Activated naive CD8-positive, alpha-beta T cell treated with anti-CD3 and anti-CD28 coated beads, Interleukin-2, amount 10 ng/mL, durations not matched to agents 7 days and 5 days (primary cell): ENCODE results near the gene RSF1. TPM values are rescaled to one million over a fixed set of nuclear protein-coding genes. Genes with fewer than 3 reads are reported as not detected.
A peak's percentile ranks its signal among the peaks of the same experiment; 100 is the strongest.
"Not testable (repeated sequence)": the region's sequence is repeated elsewhere in the genome, so short reads cannot be mapped to it uniquely, and the experiment has no call there.

Experiments
- ATAC-seq: fragments of 150-1000 bp; cut with Tn5 transposase; one replicate; pipeline ENCODE4 v1.10.0; 2021; ENCODE audit warnings: low read depth, moderate library complexity
- POLR2A ChIA-PET: fragments of 350-600 bp; sonication (Branson Sonifier 250); formaldehyde crosslinking; loops from one replicate; lab custom pipeline; 2021; ENCODE audit warnings: antibody characterized with exemption; lab: Charles Lee
- DNase-seq: peaks from one replicate; pipeline ENCODE4 v3.0.0; 2021
- H3K27ac Mint-ChIP-seq: one replicate; pipeline ENCODE4 v1.8.0; 2022; ENCODE audit warnings: mild to moderate bottlenecking, mixed read lengths
- H3K27me3 Mint-ChIP-seq: one replicate; pipeline ENCODE4 v1.8.0; 2022; ENCODE audit warnings: mild to moderate bottlenecking, moderate library complexity, mixed read lengths
- H3K36me3 Mint-ChIP-seq: one replicate; pipeline ENCODE4 v1.8.0; 2021; ENCODE audit warnings: mild to moderate bottlenecking, mixed read lengths
- H3K4me1 Mint-ChIP-seq: one replicate; pipeline ENCODE4 v1.8.0; 2021; ENCODE audit warnings: mixed read lengths
- H3K4me3 Mint-ChIP-seq: one replicate; pipeline ENCODE4 v1.8.0; 2022; ENCODE audit warnings: mild to moderate bottlenecking, moderate library complexity, mixed read lengths
- H3K9me3 Mint-ChIP-seq: one replicate; pipeline ENCODE4 v1.8.0; 2021; ENCODE audit warnings: mixed read lengths
- total RNA-seq, 2 experiments: library from RNA; stranded (reverse); gene quantifications; one replicate each; pipeline ENCODE4 v1.2.3, GENCODE V29; 2021

The RSF1 gene
- total RNA-seq, 2 experiments from 2014 or later: 64.8 to 74.1 TPM

- Mint-ChIP-seq H3K9me3 (peaks cover 5% of the 10 kb centered on the region), H3K27me3 (no peaks in the 10 kb centered on the region), H3K27ac (no peak overlapping the region), H3K4me1 (peaks cover 4% of the 10 kb centered on the region), H3K36me3 (peaks cover 3% of the 10 kb centered on the region), H3K4me3 (no peak overlapping the region)
- POLR2A ChIA-PET: no interaction called here
- no peak for ATAC-seq
- no peak for DNase-seq
Observed at GRCh38 chr11:77828926-77829325, 8.4 kb upstream of the RSF1 start.

- POLR2A ChIA-PET: no interaction called here
- ATAC-seq: no peak
- H3K4me1 Mint-ChIP-seq: peaks cover 13% of the 10 kb centered on the region
- no peak overlapping the region for H3K4me3 Mint-ChIP-seq
- no peaks in the 10 kb centered on the region for H3K9me3 Mint-ChIP-seq
- no peak overlapping the region for H3K27ac Mint-ChIP-seq
- DNase-seq: no peak
- H3K36me3 Mint-ChIP-seq: peaks cover 5% of the 10 kb centered on the region
- H3K27me3 Mint-ChIP-seq: no peaks in the 10 kb centered on the region
Observed at GRCh38 chr11:77823775-77824174, 3.3 kb upstream of the RSF1 start.

GRCh38 chr11:77822126-77822525, 1.6 kb upstream of the RSF1 start:
- H3K36me3 Mint-ChIP-seq, H3K27me3 Mint-ChIP-seq, H3K4me3 Mint-ChIP-seq, H3K27ac Mint-ChIP-seq, ATAC-seq, POLR2A ChIA-PET, DNase-seq, H3K9me3 Mint-ChIP-seq: not testable (repeated sequence)
- H3K4me1 Mint-ChIP-seq: peaks cover 20% of the 10 kb centered on the region

- DNase-seq (peak; percentile 41), ATAC-seq (no peak)
- Mint-ChIP-seq H3K9me3 (no peaks in the 10 kb centered on the region), H3K4me3 (peak overlapping the region; percentile 96), H3K27ac (peak overlapping the region; percentile 87), H3K4me1 (peaks cover 24% of the 10 kb centered on the region), H3K36me3 (peaks cover 7% of the 10 kb centered on the region), H3K27me3 (no peaks in the 10 kb centered on the region)
- POLR2A ChIA-PET: interaction anchor here (0.6 kb wide), 1 partner anchor 257 kb away, joined by 4 read pairs; no protein-coding TSS in a partner anchor
Observed at GRCh38 chr11:77821349-77821851, 878 bp upstream of the RSF1 start.

GRCh38 chr11:77819921-77820564, 479 bp downstream of the RSF1 start:
- no peaks in the 10 kb centered on the region for H3K27me3 Mint-ChIP-seq
- POLR2A ChIA-PET: interaction anchor here (1.0 to 2.4 kb wide), 4 partner anchors 16 to 754 kb away, joined by 3 to 20 read pairs (median 4); partner anchors contain the start of genes ALG8, INTS4 and NARS2

GRCh38 chr11:77819411-77819920, 1.1 kb downstream of the RSF1 start:
- ATAC-seq: peak; percentile 69
- peak overlapping the region; percentile 96 for H3K4me3 Mint-ChIP-seq
- H3K27ac Mint-ChIP-seq: peak overlapping the region; percentile 95
- peaks cover 31% of the 10 kb centered on the region for H3K4me1 Mint-ChIP-seq
- peaks cover 15% of the 10 kb centered on the region for H3K36me3 Mint-ChIP-seq
- POLR2A ChIA-PET: interaction anchor here (1.0 to 2.4 kb wide), 4 partner anchors 15 to 755 kb away, joined by 3 to 20 read pairs (median 4); partner anchors contain the start of genes ALG8, INTS4 and NARS2
- peak; percentile 80 for DNase-seq
- peaks cover 7% of the 10 kb centered on the region for H3K9me3 Mint-ChIP-seq
- H3K27me3 Mint-ChIP-seq: no peaks in the 10 kb centered on the region

More at GRCh38 chr11:77819921-77820564, 479 bp downstream of the RSF1 start:
- ATAC-seq (peak; percentile 5), DNase-seq (no peak)
- peaks cover 11% of the 10 kb centered on the region for H3K36me3 Mint-ChIP-seq
- peak overlapping the region; percentile 96 for H3K4me3 Mint-ChIP-seq
- H3K4me1 Mint-ChIP-seq: peaks cover 28% of the 10 kb centered on the region
- peak overlapping the region; percentile 95 for H3K27ac Mint-ChIP-seq
- H3K9me3 Mint-ChIP-seq: peaks cover 3% of the 10 kb centered on the region

GRCh38 chr11:77815459-77815858, 5.1 kb downstream of the RSF1 start:
- Mint-ChIP-seq H3K4me3 (no peak overlapping the region), H3K36me3 (peaks cover 33% of the 10 kb centered on the region), H3K27ac (no peak overlapping the region), H3K4me1 (peaks cover 22% of the 10 kb centered on the region), H3K27me3 (no peaks in the 10 kb centered on the region), H3K9me3 (peaks cover 7% of the 10 kb centered on the region)
- ATAC-seq (no peak), DNase-seq (no peak)
- POLR2A ChIA-PET: no interaction called here

- H3K36me3 Mint-ChIP-seq: peaks cover 38% of the 10 kb centered on the region
- no peak for ATAC-seq
- POLR2A ChIA-PET: no interaction called here
- no peak overlapping the region for H3K27ac Mint-ChIP-seq
- H3K4me3 Mint-ChIP-seq: no peak overlapping the region
- peaks cover 7% of the 10 kb centered on the region for H3K9me3 Mint-ChIP-seq
- peaks cover 26% of the 10 kb centered on the region for H3K4me1 Mint-ChIP-seq
- no peak for DNase-seq
- H3K27me3 Mint-ChIP-seq: no peaks in the 10 kb centered on the region
Observed at GRCh38 chr11:77814848-77815247, 5.7 kb downstream of the RSF1 start.

- H3K27ac Mint-ChIP-seq: no peak overlapping the region
- POLR2A ChIA-PET: no interaction called here
- H3K4me1 Mint-ChIP-seq: peaks cover 21% of the 10 kb centered on the region
- H3K27me3 Mint-ChIP-seq: no peaks in the 10 kb centered on the region
- no peak for ATAC-seq
- H3K9me3 Mint-ChIP-seq: peaks cover 7% of the 10 kb centered on the region
- no peak overlapping the region for H3K4me3 Mint-ChIP-seq
- H3K36me3 Mint-ChIP-seq: peaks cover 39% of the 10 kb centered on the region
- no peak for DNase-seq
Observed at GRCh38 chr11:77813256-77813655, 7.3 kb downstream of the RSF1 start.

- Mint-ChIP-seq H3K27ac (no peak overlapping the region), H3K36me3 (peaks cover 31% of the 10 kb centered on the region), H3K4me3 (no peak overlapping the region), H3K27me3 (no peaks in the 10 kb centered on the region), H3K4me1 (peaks cover 10% of the 10 kb centered on the region), H3K9me3 (no peaks in the 10 kb centered on the region)
- no peak for ATAC-seq
- DNase-seq: no peak
- POLR2A ChIA-PET: no interaction called here
Observed at GRCh38 chr11:77806993-77807392, 13.5 kb downstream of the RSF1 start.

- ATAC-seq: no peak
- DNase-seq: no peak
- POLR2A ChIA-PET: no interaction called here
- Mint-ChIP-seq H3K27me3 (no peaks in the 10 kb centered on the region), H3K4me3 (no peak overlapping the region), H3K27ac (no peak overlapping the region), H3K4me1 (peaks cover 10% of the 10 kb centered on the region), H3K9me3 (no peaks in the 10 kb centered on the region), H3K36me3 (peaks cover 29% of the 10 kb centered on the region)
Observed at GRCh38 chr11:77806415-77806814, 14.1 kb downstream of the RSF1 start.

GRCh38 chr11:77801477-77801876, 19.0 kb downstream of the RSF1 start:
- DNase-seq: no peak
- Mint-ChIP-seq H3K4me1 (peaks cover 15% of the 10 kb centered on the region), H3K36me3 (peaks cover 21% of the 10 kb centered on the region), H3K4me3 (no peak overlapping the region), H3K27ac (no peak overlapping the region), H3K27me3 (no peaks in the 10 kb centered on the region), H3K9me3 (no peaks in the 10 kb centered on the region)
- no peak for ATAC-seq
- POLR2A ChIA-PET: no interaction called here

- Mint-ChIP-seq H3K4me3 (no peak overlapping the region), H3K27me3 (no peaks in the 10 kb centered on the region), H3K9me3 (no peaks in the 10 kb centered on the region), H3K4me1 (peaks cover 15% of the 10 kb centered on the region), H3K27ac (no peak overlapping the region), H3K36me3 (peaks cover 25% of the 10 kb centered on the region)
- DNase-seq: no peak
- ATAC-seq: no peak
- POLR2A ChIA-PET: no interaction called here
Observed at GRCh38 chr11:77800449-77800848, 20.1 kb downstream of the RSF1 start.

- ATAC-seq: no peak
- DNase-seq: no peak
- Mint-ChIP-seq H3K4me1 (peaks cover 18% of the 10 kb centered on the region), H3K27ac (no peak overlapping the region), H3K9me3 (peaks cover 2% of the 10 kb centered on the region), H3K27me3 (no peaks in the 10 kb centered on the region), H3K4me3 (no peak overlapping the region), H3K36me3 (peaks cover 33% of the 10 kb centered on the region)
- POLR2A ChIA-PET: no interaction called here
Observed at GRCh38 chr11:77799338-77799737, 21.2 kb downstream of the RSF1 start.
